RWPE1 (cell line): Measurements from ENCODE around the gene PASD1.

Experiments
- CTCF ChIA-PET: fragments of 350-600 bp; sonication (Branson Sonifier 250); formaldehyde crosslinking; extraction: SDS; loops from one replicate; lab custom pipeline; 2021; lab: Yijun Ruan, JAX
- POLR2A ChIA-PET: fragments of 400-600 bp; formaldehyde crosslinking; extraction: SDS; loops from one replicate; lab custom pipeline; 2020; ENCODE audit warnings: antibody characterized with exemption; ENCODE audit not compliant: low non-redundant PET; lab: Yijun Ruan, JAX
- DNase-seq: peaks from one replicate; pipeline ENCODE4 v3.0.0; 2012; ENCODE audit warnings: low spot score
- H3K27ac ChIP-seq: fragments of 450-650 bp; 2 replicates; pipeline ENCODE4 v1.5.1; 2017
- CTCF ChIP-seq: fragments of 450-650 bp; conservative IDR thresholded peaks from 2 replicates; pipeline ENCODE4 v1.5.1; 2017; ENCODE audit warnings: low read depth, mild to moderate bottlenecking

PASD1 gene

GRCh38 chrX:151624677-151625076 is 61.2 kb downstream of the PASD1 start:
- CTCF ChIA-PET = no interaction called here
- H3K27ac ChIP-seq = no peak overlapping the region
- POLR2A ChIA-PET = no interaction called here
- DNase-seq = no peak
- no peak for TF ChIP-seq CTCF

DNA sequence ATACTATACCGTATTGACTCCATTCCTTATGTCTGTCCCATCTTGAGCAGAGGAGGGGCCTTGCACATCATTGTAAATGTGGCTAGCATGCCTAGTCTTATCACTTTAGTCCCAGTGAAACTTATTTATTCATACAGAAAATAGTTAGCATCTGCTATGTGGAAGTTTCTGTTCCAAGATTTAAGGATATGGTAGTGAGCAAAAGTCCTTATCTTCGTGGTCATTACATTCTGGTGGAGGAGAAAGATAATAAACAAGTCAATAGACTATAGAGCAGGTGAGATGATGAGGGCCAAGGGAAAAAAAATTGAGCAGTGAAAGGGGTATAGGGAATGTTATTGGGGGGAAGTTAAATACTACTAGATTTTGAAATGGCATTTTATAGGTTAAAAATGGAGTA is 68.3 kb downstream of the PASD1 start:
- no peak for DNase-seq
- ChIA-PET CTCF (no interaction called here), POLR2A (no interaction called here)
- H3K27ac ChIP-seq = no peak overlapping the region
- no peak for TF ChIP-seq CTCF

DNA sequence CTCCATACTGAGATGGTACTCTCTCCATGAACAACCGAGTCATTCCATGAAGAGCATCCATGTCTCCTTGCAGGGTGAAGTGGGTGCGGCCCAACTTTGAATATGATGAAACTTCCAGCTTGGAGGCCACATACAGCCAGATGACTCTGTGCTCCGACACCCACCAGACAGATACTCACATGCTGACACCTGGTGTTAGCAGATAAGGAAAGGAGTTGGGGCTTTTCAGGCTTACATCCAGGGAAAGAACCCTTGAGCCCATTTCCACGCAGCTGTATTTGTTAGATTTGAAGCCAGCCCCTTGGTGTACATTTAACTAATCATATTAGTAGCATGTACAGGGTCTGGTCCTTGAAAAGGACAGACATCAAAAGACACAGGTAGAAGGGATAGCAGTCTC is 69.7 kb downstream of the PASD1 start:
- no peak for TF ChIP-seq CTCF
- CTCF ChIA-PET = no interaction called here
- no peak for DNase-seq
- H3K27ac ChIP-seq = no peak overlapping the region
- POLR2A ChIA-PET = no interaction called here

DNA sequence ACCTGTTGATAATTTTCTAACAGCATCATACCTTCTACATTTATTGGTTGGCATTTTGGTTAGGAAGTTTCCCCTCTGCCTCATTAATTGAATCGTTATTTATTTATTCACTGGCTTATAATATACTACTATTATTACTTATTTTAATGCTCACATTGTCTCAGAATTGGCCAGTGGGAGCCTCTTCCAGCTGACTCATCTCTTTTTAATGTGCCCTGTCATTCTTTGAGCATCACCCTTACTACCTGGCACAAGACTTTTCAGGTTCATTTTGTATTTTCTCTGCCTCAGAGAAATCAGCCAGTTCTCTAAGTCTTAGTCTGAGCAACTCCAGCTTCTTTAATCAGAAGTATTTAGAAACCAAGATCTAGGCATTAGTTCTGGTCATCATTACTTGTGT is 71.5 kb downstream of the PASD1 start:
- DNase-seq = no peak
- no peak for TF ChIP-seq CTCF
- CTCF ChIA-PET = no interaction called here
- POLR2A ChIA-PET = no interaction called here
- H3K27ac ChIP-seq = no peak overlapping the region

GRCh38 chrX:151641564-151641963 is 78.1 kb downstream of the PASD1 start:
- ChIA-PET POLR2A (no interaction called here), CTCF (no interaction called here)
- no peak for TF ChIP-seq CTCF
- no peak overlapping the region for H3K27ac ChIP-seq
- DNase-seq = no peak

- no peak for DNase-seq
- CTCF ChIA-PET = interaction anchor here (0.5 to 0.6 kb wide), 3 partner anchors 81 to 1785 kb away, joined by 3 to 5 read pairs (median 3); no protein-coding TSS in a partner anchor
- TF ChIP-seq CTCF = no peak
- H3K27ac ChIP-seq = no peak overlapping the region
- POLR2A ChIA-PET = no interaction called here
These were observed 111.8 kb downstream of the PASD1 start for GRCh38 chrX:151675121-151675746.
